COLO668 (cell line): ENCODE data around the gene LTV1.
"Not testable (repeated sequence)": the region's sequence is repeated elsewhere in the genome, so short reads cannot be mapped to it uniquely, and the experiment has no call there.

Source experiments
- DNase-seq: peaks from one replicate; lab custom pipeline; 2025; ENCODE audit not compliant: unreplicated experiment; lab: John Stamatoyannopoulos, UW

Gene LTV1

DNA sequence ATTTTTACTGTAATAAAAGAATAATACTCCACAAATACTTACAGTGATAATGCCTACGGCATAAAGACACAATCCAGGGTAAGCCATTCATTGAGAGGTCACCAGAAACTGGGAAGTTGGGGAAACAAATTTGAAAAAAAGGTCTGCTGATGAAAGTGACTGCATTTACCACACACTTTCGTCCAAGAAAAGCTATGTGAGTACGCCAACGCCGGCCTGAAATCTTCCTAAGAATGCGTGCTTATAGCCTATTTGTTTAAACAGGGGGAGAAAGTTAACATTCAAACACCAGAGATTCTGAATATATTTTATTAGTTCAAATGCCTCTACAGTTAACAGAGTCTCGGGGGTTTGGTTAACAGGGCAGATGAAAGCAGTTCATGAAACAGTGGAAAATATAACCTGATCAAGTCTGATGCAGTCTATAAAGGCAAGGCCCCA, 657 bp upstream of the LTV1 start:
- no peak for DNase-seq

DNA sequence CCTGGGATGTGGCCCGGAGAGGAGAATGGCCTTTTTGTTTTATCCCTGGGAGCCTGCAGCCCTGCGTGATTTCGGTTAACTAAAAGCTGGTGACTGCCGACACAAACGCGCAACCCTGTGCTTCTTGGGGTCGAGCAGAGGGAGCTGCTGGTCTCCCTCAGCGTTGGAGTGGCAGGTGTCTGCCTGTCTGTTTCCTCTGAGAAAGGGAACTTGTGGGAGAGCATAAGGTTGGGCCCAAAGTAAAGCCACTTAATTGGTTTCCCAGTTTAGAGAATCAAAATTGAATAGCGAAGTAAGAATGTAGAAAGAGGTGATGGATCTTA, 500 bp downstream of the LTV1 start:
- peak; percentile 32 for DNase-seq

DNA sequence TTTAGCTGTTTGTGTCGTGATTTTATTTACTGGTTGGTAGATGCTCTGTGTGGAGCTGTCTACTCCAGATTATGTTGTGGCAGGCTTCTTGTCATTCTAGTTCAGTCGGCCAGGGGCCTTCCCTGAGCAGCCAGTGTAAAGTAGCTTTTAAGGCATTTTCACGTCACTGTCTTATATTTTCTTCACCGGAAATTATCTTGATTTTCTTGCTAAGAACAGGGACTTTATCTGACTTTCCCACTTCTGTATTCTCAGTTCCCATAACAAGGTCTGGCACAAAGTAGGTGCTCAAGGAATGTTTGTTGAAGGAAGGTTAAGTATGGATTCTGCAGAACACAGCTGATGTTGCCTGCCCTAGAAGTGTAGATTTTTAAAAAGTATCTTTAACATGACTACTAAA, 868 bp downstream of the LTV1 start:
- no peak for DNase-seq

DNA sequence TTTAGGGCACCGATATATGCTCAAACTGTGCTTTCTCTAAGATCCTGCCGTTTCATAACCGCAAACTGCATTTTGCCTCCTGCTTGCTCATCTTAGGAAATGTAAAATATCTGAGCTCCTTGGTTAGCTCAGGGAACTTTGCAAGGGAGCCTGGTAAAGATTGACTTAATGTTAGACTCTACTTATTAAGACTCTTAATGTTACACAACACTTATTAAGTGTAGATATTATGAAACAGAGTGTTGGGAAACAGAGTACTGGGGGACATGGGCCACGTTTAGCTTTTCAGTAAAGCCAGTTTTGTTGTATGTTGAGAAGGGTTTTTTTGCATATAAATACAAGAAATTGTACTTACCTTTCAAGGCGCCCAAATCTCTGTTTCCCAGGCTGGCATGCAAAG, 1.9 kb downstream of the LTV1 start:
- DNase-seq: no peak

DNA sequence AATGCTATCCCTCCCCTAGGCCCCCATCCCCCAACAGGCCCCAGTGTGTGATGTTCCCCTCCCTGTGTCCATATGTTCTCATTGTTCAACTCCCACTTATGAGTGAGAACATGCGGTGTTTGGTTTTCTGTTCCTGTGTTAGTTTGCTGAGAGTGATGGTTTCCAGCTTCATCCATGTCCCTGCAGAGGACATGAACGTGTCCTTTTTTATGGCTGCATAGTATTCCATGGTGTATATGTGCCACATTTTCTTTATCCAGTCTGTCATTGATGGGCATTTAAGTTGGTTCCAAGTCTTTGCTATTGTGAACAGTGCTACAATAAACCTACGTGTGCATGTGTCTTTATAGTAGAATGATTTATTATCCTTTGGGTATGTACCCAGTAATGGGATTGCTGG, 8.6 kb downstream of the LTV1 start:
- not testable (repeated sequence) for DNase-seq

DNA sequence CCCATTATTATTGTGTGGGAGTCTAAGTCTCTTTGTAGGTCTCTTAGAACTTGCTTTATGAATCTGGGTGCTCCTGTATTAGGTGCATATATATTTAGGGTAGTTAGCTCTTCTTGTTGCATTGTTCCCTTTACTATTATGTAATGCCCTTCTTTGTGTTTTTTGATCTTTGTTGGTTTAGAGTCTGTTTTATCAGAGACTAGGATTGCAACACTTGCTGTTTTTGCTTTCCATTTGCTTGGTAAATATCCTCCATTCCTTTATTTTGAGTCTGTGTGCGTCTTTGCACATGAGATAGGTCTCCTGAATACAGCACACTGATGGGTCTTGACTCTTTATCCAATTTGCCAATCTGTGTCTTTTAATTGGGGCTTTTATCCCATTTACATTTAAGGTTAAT, 11.9 kb downstream of the LTV1 start:
- DNase-seq: not testable (repeated sequence)

DNA sequence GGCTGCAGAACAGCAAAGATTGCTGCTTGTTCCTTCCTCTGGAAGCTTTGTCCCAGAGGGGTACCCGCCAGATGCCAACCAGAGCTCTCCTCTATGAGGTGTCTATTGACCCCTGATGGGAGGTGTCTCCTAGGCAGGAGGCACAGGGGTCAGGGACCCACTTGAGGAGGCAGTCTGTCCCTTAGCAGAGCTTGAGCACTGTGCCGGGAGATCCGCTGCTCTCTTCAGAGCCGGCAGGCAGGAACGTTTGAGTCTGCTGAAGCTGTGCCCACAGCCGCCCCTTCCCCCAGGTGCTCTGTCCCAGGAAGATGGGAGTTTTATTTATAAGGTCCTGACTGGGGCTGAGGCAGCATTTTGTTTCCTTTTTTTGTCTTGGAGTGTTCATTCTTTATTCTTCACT, 13.6 kb downstream of the LTV1 start:
- not testable (repeated sequence) for DNase-seq

DNA sequence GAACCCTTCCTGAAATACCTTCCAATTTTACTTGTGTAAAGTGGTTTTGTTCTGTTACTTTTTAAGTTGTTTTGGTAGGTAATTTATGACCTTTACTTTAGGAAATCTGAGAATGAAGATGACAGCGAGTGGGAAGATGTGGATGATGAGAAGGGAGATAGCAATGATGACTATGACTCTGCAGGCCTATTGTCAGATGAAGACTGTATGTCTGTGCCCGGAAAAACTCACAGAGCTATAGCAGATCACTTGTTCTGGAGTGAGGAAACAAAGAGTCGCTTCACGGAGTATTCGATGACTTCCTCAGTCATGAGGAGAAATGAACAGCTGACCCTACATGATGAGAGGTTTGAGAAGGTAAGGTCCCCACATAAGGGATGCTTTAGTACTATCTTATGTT, 14.5 kb downstream of the LTV1 start:
- DNase-seq: no peak

DNA sequence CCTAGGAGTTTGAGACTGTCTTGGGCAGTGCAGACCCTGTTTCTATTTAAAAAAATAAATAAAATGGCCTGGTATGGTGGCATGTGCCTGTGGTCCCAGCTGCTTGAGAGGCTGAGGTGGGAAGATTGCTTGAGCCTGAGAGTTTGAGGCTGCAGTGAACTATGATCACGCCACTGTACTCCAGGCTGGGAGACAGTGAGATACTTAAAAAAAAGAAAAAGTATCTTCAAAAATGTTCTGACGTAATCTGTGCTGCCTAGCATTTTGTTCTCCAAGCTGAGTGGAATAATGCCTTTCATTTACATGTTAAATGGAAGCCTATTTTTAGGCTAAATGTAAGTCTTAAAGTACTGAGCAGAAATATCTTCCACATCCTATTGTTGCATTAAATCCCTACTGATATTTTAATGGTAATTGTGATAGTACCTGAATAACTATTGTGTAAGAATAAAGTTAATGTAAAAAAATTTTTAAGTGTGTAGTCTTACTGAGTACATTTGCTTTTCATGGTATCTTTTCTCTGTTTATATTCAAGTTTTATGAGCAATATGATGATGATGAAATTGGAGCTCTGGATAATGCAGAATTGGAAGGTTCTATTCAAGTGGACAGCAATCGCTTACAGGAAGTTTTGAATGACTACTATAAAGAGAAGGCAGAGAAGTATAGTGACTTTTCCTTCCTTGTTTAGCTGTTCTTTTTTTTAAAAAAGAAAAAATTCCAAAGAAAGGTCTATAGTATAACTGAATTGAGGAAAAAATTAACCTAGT, 16.9 kb downstream of the LTV1 start:
- no peak for DNase-seq

DNA sequence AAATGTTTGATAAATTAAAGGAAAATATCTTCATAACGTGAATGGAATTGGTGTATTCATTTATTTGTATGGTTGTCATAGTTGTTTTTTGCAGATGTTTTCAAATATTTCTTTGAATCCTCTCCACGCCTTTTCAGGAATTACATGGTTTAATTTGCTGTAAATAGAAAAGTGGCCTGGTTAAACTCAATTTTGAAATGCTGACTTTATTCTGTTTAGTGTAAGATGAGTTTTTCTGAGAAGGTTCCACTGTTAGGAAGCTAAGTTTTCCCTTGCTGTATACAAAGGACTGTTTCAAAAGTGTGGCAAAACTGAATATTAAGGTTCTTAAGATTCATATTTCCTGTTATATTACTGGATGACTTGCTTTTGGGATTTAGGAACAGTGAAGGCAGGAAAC, 20.6 kb downstream of the LTV1 start:
- no peak for DNase-seq

DNA sequence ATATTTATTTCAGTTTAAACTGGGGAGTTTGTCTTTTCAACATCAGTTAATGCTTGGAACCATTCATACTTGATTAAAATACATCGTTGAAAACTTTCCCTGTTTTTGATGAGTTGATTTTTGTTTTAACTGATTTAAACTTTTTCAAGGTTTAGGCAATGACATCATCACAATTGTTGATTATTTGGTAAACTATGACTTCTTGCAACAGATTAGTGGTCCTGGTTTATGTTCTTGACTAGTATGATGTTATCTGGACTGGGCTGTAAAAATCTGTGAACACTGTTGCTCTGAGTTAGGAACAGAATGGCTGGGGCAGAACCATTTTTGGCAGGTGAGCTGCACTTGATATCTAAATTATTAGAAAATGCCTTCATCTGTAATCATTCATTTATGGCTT, 21.1 kb downstream of the LTV1 start, which contains the start of gene ZC2HC1B:
ZC2HC1B (plus strand) TSS at position 241 of the 400 bp plus-strand sequence; CDS start at position 307, 66 bp downstream.
- no peak for DNase-seq

DNA sequence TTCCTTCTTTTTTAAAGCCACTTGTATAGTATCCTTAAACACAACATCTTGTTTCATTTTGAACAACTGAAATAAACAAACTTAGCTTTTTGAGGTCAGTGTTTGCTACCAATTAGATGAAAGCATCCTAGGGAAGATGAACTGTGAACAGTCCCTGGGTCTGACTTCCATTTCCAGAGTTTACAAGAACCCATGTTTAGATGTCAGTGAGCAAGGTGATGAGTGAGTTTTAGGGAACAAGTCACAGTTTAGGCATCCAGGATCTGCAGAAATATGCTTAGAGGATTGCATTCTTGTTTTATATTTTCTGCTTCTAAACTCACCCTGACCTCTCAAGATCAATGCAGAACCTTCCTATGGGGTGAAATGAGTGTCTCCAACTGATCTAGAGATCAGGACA, 24.1 kb downstream of the LTV1 start:
- no peak for DNase-seq

DNA sequence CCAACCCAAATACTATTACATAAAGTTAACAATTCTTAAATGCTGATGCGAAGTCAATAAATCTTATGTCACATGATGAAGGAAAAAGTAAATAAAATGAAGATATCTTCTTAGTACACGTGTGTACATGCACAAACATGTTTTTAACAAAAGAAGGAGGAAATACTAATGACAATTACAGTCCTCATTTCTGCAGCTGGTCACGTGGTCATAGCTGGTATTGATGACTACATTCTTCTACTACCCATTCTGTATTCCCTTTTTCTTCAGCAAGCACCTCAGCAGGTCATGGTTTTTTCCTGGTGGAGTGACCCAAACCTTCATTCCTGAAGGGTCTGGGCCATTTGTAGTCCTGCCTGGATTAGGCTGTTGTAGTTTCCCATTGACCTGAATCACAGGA, 25.7 kb downstream of the LTV1 start:
- not testable (repeated sequence) for DNase-seq

DNA sequence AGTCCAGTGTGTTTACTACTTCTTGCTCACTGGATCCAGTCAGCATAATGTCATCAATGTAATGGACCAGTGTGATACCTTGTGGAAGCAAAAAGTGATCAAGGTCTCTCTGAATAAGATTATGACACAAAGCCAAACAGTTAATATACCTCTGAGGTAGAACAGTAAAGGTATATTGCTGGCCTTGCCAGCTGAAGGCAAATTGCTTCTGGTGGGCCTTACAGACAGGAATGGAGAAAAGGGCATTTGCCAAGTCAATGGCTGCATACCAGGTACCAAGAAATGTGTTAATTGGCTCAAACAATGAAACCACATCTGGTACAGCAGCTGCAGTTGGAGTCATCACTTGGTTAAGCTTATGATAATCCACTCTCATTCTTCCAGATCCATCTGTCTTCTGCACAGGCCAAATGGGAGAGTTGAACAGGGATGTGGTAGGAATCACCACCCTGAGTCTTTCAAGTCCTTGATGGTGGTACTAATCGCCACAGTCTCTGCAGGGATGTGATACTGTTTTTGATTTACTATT, 28.1 kb downstream of the LTV1 start:
- DNase-seq: not testable (repeated sequence)

DNA sequence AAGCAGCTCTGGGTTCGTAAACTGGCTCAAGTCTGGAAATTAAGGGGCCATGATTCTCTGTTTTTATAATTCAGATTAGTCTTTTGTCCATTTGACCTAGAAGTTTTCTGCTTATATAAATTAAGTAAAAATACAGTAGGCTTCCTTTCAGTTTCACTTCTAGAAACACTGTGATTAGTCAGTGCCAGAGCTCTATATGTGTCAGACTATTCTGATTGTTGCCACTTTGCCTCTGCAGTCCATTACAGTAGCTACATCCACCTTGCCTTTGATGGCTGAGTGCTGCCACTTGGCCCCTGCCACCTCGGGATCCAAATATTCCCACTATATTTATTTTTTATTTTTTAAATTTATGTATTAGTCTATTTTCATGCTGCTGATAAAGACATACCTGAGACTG, 29.1 kb downstream of the LTV1 start:
- no peak for DNase-seq

DNA sequence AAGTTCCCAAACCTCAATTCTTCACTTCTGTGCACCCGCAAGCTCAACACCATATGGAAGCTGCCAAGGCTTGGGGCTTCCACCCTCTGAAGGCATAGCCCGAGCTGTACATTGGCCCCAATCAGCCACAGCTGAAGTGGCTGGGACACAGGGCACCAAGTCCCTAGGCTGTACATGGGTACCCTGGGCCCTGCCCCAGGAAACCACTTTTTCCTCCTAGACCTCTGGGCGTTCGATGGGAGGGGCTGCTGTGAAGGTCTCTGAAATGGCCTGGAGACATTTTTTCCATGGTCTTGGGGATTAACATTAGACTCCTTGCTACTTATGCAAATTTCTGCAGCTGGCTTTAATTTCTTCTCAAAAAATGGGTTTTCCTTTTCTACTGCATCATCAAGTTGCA, 30.5 kb downstream of the LTV1 start:
- not testable (repeated sequence) for DNase-seq

DNA sequence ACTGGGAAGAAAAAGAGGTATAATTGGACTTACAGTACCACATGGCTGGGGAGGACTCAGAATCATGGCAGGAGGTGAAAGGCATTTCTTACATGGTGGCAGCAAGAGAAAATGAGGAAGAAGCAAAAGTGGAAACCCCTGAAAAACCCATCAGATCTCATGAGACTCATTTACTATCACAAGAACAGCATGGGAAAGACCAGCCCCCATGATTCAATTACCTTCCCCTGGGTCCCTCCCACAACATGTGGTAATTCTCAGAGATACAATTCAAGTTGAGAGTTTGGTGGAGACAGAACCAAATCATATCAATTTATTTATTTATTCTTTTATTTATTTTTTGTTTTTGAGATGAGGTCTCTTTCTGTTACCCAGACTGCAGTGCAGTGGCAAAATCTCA, 31.4 kb downstream of the LTV1 start:
- not testable (repeated sequence) for DNase-seq

DNA sequence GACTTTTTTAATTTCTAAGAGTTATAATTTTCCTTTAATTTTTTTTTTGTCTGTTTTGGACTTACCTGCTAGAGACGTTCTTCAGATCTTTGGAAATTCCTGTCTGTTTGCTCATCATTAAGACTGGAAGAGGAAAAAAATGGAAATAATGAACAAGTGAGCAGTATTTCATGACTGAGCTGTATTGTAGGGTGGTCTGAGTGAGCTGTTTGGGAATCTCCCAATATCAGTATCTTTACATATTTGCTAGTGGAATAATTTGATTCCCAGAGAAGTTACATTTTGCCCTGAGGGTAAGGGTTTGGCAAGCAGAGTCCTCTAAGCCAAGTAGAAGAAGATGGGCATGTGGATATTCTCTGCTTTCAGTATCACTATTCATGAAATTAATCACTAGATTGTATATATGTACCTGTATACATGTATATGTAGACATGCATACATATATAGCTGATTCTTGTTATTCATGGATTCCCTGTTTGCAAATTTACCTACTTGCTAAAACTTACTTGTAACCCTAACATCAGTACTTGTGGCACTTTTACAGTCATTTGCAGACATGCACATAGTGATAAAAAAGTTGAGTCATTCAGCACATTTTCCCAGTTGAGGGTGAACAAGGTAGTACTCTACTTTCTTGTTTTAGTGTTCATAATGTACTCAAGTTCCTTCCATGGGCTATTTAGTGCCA, 34.6 kb downstream of the LTV1 start:
- no peak for DNase-seq

DNA sequence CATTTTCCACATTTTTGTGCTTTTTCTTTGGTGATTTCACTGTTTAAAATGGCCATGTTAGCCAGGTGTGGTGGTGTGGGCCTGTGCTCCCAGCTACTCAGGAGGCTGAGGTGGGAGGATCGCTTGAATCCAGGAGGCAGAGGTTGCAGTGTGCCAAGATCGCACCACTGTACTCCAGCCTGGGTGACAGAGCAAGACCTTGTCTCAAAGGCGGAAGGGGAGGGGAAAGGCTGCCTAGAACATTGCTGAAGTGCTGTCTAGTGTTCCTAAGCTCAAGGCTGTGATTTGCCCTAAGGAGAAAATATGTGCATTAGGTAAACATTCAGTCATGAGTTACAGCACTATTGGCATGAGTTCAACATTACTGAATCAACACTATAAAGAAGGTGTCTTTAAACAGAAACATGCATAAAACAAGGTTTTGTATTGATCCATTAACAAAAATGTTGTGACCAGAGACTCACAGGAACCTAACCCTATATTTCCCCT, 35.2 kb downstream of the LTV1 start:
- no peak for DNase-seq

DNA sequence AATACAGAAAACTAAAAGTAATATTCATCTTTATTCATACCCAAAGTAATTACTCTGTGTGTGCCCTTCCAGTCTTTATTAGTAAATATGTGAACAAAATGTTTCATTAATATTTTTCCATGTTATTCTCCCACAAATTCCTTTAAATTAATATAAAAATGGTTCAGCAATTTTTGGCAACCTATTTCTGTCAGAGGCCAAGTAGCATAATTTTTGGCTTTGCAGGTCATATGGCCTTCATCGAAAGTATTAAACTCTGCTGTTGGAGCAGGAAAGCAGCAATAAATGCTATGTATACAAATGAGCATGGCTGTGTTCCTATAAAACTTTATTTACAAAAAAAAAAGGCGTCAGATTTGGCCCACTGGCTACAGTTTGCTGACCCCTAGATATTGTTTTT, 37.3 kb downstream of the LTV1 start:
- DNase-seq: no peak

DNA sequence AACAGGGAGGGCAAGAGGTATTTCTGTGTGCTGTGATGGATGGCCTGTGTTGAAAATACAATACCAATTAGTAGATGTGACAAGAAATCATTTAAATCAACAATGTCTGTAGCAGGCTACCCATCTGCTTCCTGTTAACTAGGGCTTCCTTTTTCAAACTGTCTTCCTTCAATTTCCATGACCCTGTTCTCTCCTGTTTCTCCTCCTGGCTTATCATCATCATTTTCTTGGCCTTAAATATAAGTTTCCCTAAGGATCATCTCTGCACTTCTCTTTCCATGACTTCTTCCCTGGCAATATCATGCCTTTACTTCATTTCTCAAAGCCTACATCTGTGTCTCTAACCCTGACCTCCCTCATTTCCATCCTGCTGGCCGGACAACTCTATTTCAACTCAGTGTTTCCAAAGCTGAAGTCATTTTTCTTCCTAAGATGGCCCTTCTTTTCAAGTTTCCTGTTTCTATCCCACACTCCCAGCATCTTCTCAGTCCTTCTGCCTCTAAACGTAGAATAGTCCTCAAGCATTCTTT, 39.3 kb downstream of the LTV1 start:
- no peak for DNase-seq
